SKM-1 treated with dmso at 0.1 percent for 144 hours (cell line): ENCODE results near the gene TMEM114.
A peak's percentile ranks its signal among the peaks of the same experiment; 100 is the strongest.

ENCODE experiments used
- DNase-seq: peaks from one replicate; lab custom pipeline; 2025; ENCODE audit not compliant: unreplicated experiment; lab: John Stamatoyannopoulos, UW

TMEM114 gene

GRCh38 chr16:8611886-8612600 lies 21.7 kb upstream of the TMEM114 start:
- no peak for DNase-seq

- no peak for DNase-seq
These were observed 20.8 kb upstream of the TMEM114 start for GRCh38 chr16:8611122-8611521.

GRCh38 chr16:8607214-8607613 lies 16.9 kb upstream of the TMEM114 start:
- DNase-seq = no peak

GRCh38 chr16:8605554-8605953 lies 15.2 kb upstream of the TMEM114 start:
- DNase-seq = no peak

GRCh38 chr16:8600144-8600775 lies 9.9 kb upstream of the TMEM114 start:
- DNase-seq = no peak

GRCh38 chr16:8596581-8596980 lies 6.3 kb upstream of the TMEM114 start:
- no peak for DNase-seq

GRCh38 chr16:8595783-8596182 lies 5.5 kb upstream of the TMEM114 start:
- no peak for DNase-seq

- DNase-seq = no peak
These were observed 3.9 kb upstream of the TMEM114 start for GRCh38 chr16:8594149-8594666.

- DNase-seq = no peak
These were observed 1.1 kb upstream of the TMEM114 start for GRCh38 chr16:8591451-8591850.

GRCh38 chr16:8590811-8591210 lies 500 bp upstream of the TMEM114 start:
- DNase-seq = no peak

- DNase-seq = no peak
These were observed 1.0 kb downstream of the TMEM114 start for GRCh38 chr16:8589057-8589899.

- DNase-seq = no peak
These were observed 1.6 kb downstream of the TMEM114 start for GRCh38 chr16:8588682-8589056.

- DNase-seq = no peak
These were observed 3.2 kb downstream of the TMEM114 start for GRCh38 chr16:8587065-8587464.

- DNase-seq = peak; percentile 16
These were observed 4.5 kb downstream of the TMEM114 start for GRCh38 chr16:8585857-8586256.

GRCh38 chr16:8585041-8585440 lies 5.3 kb downstream of the TMEM114 start:
- DNase-seq = no peak

- no peak for DNase-seq
These were observed 6.6 kb downstream of the TMEM114 start for GRCh38 chr16:8583732-8584131.

GRCh38 chr16:8583199-8583598 lies 7.1 kb downstream of the TMEM114 start:
- no peak for DNase-seq

GRCh38 chr16:8581831-8582580 lies 8.3 kb downstream of the TMEM114 start:
- peak; percentile 92 for DNase-seq

GRCh38 chr16:8579559-8579958 lies 10.8 kb downstream of the TMEM114 start:
- DNase-seq = no peak

- no peak for DNase-seq
These were observed 12.5 kb downstream of the TMEM114 start for GRCh38 chr16:8577678-8578304.
